HepG2 (cell line): Measurements from ENCODE around the gene GDF9. TPM values are rescaled to one million over a fixed set of nuclear protein-coding genes. Genes with fewer than 3 reads are reported as not detected.
A peak's percentile ranks its signal among the peaks of the same experiment; 100 is the strongest.

Source experiments
- ARNT ChIP-seq: fragments of 450-650 bp; IDR thresholded peaks from 2 replicates; pipeline ENCODE4 v1.6.1; 2017
- BCLAF1 ChIP-seq: fragments of 450-650 bp; IDR thresholded peaks from 2 replicates; pipeline ENCODE4 v1.6.1; 2017; ENCODE audit warnings: mild to moderate bottlenecking
- BHLHE40 ChIP-seq: IDR thresholded peaks from 2 replicates; pipeline ENCODE4 v1.6.1; 2011; ENCODE audit warnings: low read length, improper control_type of control experiment
- DNMT3B ChIP-seq: conservative IDR thresholded peaks from 2 replicates; pipeline ENCODE4 v1.6.1; 2016; ENCODE audit warnings: missing biosample characterization, control low read depth
- FUBP1 ChIP-seq: sonication (generic); formaldehyde crosslinking; IDR thresholded peaks from 2 replicates; pipeline ENCODE4 v1.5.1; 2020; ENCODE audit warnings: missing genetic modification reagents, mild to moderate bottlenecking, borderline replicate concordance
- GABPB1 ChIP-seq: IDR thresholded peaks from 2 replicates; pipeline ENCODE4 v1.6.1; 2016; ENCODE audit warnings: mild to moderate bottlenecking, missing genetic modification reagents, moderate library complexity, missing compliant biosample characterization
- GZF1 ChIP-seq: sonication (generic); formaldehyde crosslinking; IDR thresholded peaks from 2 replicates; pipeline ENCODE4 v1.5.1; 2020; ENCODE audit warnings: mild to moderate bottlenecking, missing genetic modification reagents
- MTF1 ChIP-seq: sonication (generic); formaldehyde crosslinking; IDR thresholded peaks from 2 replicates; pipeline ENCODE4 v1.5.0; 2020; ENCODE audit warnings: missing genetic modification reagents
- MYNN ChIP-seq: sonication (generic); formaldehyde crosslinking; IDR thresholded peaks from 2 replicates; pipeline ENCODE4 v1.4.0; 2020; ENCODE audit warnings: mild to moderate bottlenecking, low read depth, missing genetic modification reagents
- NCOR1 ChIP-seq: fragments of 200-600 bp; sonication (generic); IDR thresholded peaks from 2 replicates; pipeline ENCODE4 v1.7.0; 2017; ENCODE audit warnings: antibody characterized with exemption, low read length, borderline replicate concordance
- NFE2L2 ChIP-seq: fragments of 150-350 bp; IDR thresholded peaks from 2 replicates; pipeline ENCODE4 v1.6.1; 2014; ENCODE audit warnings: low read length
- NFYB ChIP-seq: sonication (generic); formaldehyde crosslinking; IDR thresholded peaks from 2 replicates; pipeline ENCODE4 v1.4.0; 2020; ENCODE audit warnings: missing genetic modification reagents
- NR2F2 ChIP-seq: IDR thresholded peaks from 2 replicates; pipeline ENCODE4 v1.6.1; 2012; ENCODE audit warnings: low read depth, inconsistent platforms, borderline replicate concordance
- SRSF9 ChIP-seq: fragments of 200-400 bp; formaldehyde crosslinking; IDR thresholded peaks from 2 replicates; pipeline ENCODE4 v1.6.1; 2018; ENCODE audit warnings: borderline replicate concordance, mild to moderate bottlenecking, low read depth, low read length; ENCODE audit not compliant: insufficient read depth, poor library complexity, severe bottlenecking
- ZFYVE20 ChIP-seq: sonication (generic); formaldehyde crosslinking; IDR thresholded peaks from 2 replicates; pipeline ENCODE4 v1.8.0; 2023; ENCODE audit warnings: low read depth, mild to moderate bottlenecking, moderate library complexity, missing genetic modification reagents, borderline replicate concordance
- ZNF101 ChIP-seq: sonication (generic); formaldehyde crosslinking; IDR thresholded peaks from 2 replicates; pipeline ENCODE4 v1.4.0; 2020; ENCODE audit warnings: mild to moderate bottlenecking, low read depth, missing genetic modification reagents, borderline replicate concordance
- ZNF570 ChIP-seq: sonication (generic); formaldehyde crosslinking; IDR thresholded peaks from 2 replicates; pipeline ENCODE4 v1.4.0; 2020; ENCODE audit warnings: mild to moderate bottlenecking, missing genetic modification reagents, borderline replicate concordance
- ZNF652 ChIP-seq: IDR thresholded peaks from 2 replicates; pipeline ENCODE4 v1.6.1; 2016; ENCODE audit warnings: low read depth, borderline replicate concordance
- ZNF839 ChIP-seq: sonication (generic); formaldehyde crosslinking; IDR thresholded peaks from 2 replicates; pipeline ENCODE4 v1.4.0; 2020; ENCODE audit warnings: missing genetic modification reagents, mild to moderate bottlenecking, borderline replicate concordance
- ZNF891 ChIP-seq: sonication (generic); formaldehyde crosslinking; IDR thresholded peaks from 2 replicates; pipeline ENCODE4 v1.5.0; 2020; ENCODE audit warnings: mild to moderate bottlenecking, missing genetic modification reagents
- ZSCAN29 ChIP-seq: sonication (generic); formaldehyde crosslinking; conservative IDR thresholded peaks from 2 replicates; pipeline ENCODE4 v1.4.0; 2020; ENCODE audit warnings: mild to moderate bottlenecking, missing genetic modification reagents
- polyA plus RNA-seq, 8 experiments: library from polyadenylated mRNA; depleted of rRNA in 3 of 8; stranded (reverse) in 7 of 8; unstranded in 1 of 8; fragments of >200 nt; fragmentation: Illumina TruSeq in 4 of 8; extraction: Trizol in 4 of 8; gene quantifications; 2 replicates each; pipeline versions ENCODE4 v1.2.1 to v1.2.3, GENCODE V29; 2011 to 2016; ENCODE audit warnings: low read depth in 4 of 8, missing spikeins in 1 of 8, mixed read lengths in 1 of 8; ENCODE audit not compliant: insufficient read depth in 1 of 8
- total RNA-seq, 5 experiments: library from RNA; depleted of rRNA; stranded (reverse); fragments of >200 nt; fragmentation: Illumina TruSeq; extraction: Trizol; gene quantifications; 2 replicates each; pipeline ENCODE4 v1.2.3, GENCODE V29; 2016; ENCODE audit warnings: low read depth in 1 of 5
- TF ChIP-seq, protein P1 (sequence below): sonication (generic); formaldehyde crosslinking; IDR thresholded peaks from 2 replicates; pipeline ENCODE4 v1.5.1; 2020; ENCODE audit warnings: missing genetic modification reagents, mild to moderate bottlenecking, borderline replicate concordance
- TF ChIP-seq, protein P2 (sequence below): sonication (generic); formaldehyde crosslinking; IDR thresholded peaks from 2 replicates; pipeline ENCODE4 v1.9.0; 2021; ENCODE audit warnings: missing genetic modification reagents, mild to moderate bottlenecking, borderline replicate concordance

The GDF9 gene
- total and polyA plus RNA-seq, 2 of the 13 experiments (the other 11 are each of a cell fraction or from before 2014, with no cell fraction given), result 0.33 to 0.38 TPM

- no peak for TF ChIP-seq ZFYVE20 (CRISPR knock-in tag)
- TF ChIP-seq NFYB (CRISPR knock-in tag), result no peak
- 0 out of 2 replicates have a peak, but pooled peaks have one; percentile 7 for TF ChIP-seq ZNF652
- TF ChIP-seq ZNF570, result no peak
- no peak for TF ChIP-seq ZSCAN29 (CRISPR knock-in tag)
- TF ChIP-seq DNMT3B (CRISPR knock-in tag), result 0 out of 2 replicates have a peak, but pooled peaks have one; percentile 81
- TF ChIP-seq GZF1, result no peak
- no peak for TF ChIP-seq NCOR1
- no peak for TF ChIP-seq MYNN (CRISPR knock-in tag)
- no peak for TF ChIP-seq BCLAF1
- TF ChIP-seq BHLHE40, result no peak
- TF ChIP-seq ZNF891 (CRISPR knock-in tag), result no peak
- no peak for TF ChIP-seq MTF1
- TF ChIP-seq ARNT, result no peak
- no peak; the same call in 1 of the 2 replicates for TF ChIP-seq NFE2L2
- TF ChIP-seq GABPB1 (CRISPR knock-in tag), result peak; percentile 40; the same call in 1 of the 2 replicates
- TF ChIP-seq NR2F2, result no peak
- no peak for TF ChIP-seq SRSF9
- TF ChIP-seq ZNF839 (CRISPR knock-in tag), result no peak
- TF ChIP-seq, protein P1, sequence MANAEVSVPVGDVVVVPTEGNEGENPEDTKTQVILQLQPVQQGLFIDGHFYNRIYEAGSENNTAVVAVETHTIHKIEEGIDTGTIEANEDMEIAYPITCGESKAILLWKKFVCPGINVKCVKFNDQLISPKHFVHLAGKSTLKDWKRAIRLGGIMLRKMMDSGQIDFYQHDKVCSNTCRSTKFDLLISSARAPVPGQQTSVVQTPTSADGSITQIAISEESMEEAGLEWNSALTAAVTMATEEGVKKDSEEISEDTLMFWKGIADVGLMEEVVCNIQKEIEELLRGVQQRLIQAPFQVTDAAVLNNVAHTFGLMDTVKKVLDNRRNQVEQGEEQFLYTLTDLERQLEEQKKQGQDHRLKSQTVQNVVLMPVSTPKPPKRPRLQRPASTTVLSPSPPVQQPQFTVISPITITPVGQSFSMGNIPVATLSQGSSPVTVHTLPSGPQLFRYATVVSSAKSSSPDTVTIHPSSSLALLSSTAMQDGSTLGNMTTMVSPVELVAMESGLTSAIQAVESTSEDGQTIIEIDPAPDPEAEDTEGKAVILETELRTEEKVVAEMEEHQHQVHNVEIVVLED (CRISPR knock-in tag), result no peak
- no peak for TF ChIP-seq ZNF101 (CRISPR knock-in tag)
- TF ChIP-seq FUBP1, result no peak
- TF ChIP-seq, protein P2, sequence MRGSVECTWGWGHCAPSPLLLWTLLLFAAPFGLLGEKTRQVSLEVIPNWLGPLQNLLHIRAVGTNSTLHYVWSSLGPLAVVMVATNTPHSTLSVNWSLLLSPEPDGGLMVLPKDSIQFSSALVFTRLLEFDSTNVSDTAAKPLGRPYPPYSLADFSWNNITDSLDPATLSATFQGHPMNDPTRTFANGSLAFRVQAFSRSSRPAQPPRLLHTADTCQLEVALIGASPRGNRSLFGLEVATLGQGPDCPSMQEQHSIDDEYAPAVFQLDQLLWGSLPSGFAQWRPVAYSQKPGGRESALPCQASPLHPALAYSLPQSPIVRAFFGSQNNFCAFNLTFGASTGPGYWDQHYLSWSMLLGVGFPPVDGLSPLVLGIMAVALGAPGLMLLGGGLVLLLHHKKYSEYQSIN (CRISPR knock-in tag), result no peak
These were observed 28.4 kb downstream of the GDF9 start (continued) for GRCh38 chr5:132837868-132838267.
